ACHN (cell line): ENCODE results near the gene COL27A1.

Experiments
- DNase-seq: peaks from one replicate; pipeline ENCODE4 v3.0.0-alpha.2; 2015
- in situ Hi-C: cut with HindIII; loops from 2 replicates; pipeline ENCODE4 v1.10.0; 2017; ENCODE audit warnings: low sequenced_read_pairs, low pct_ligation_motif_present, low pct_unique_long_range_greater_than_20kb

The COL27A1 gene

GRCh38 chr9:114155263-114155994 is at the start of gene COL27A1:
COL27A1 (plus strand) TSS chr9:114155537; CDS start chr9:114155951, 414 bp downstream.
- DNase-seq: peak; percentile 71
- in situ Hi-C loops: no loop called here

DNA sequence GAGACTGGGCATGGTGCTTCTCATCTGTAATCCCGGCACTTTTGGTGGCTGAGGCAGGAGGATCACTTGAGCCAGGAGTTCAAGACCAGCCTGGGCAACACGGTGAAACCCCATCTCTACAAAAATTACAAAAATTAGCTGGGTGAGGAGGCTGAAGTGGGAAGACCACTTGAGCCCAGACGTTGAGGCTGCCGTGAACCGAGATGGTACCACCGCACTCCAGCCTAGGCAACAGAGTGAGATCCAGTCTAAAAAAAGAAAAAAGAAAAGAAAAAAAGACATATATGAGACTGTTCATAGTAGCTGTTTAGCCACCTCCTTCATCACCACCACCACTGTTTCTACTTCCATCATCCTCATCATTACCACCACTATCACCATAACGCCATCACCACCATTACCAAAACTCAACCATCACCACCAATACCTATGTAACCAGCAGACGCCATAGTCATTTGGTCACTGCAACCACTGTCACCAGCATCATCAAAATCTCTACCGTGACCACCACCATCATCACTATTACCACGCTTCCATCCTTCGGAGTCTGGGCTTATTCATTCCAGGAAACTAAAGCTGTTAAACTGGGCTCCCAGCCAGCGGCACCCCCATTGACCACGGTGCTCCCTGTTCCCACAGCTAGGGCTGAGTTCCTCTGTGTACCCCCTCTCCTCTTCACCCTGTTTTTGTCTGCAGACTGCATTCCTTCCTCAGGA is 47.9 kb upstream of the COL27A1 start:
- DNase-seq: no peak
- in situ Hi-C loops: no loop called here

DNA sequence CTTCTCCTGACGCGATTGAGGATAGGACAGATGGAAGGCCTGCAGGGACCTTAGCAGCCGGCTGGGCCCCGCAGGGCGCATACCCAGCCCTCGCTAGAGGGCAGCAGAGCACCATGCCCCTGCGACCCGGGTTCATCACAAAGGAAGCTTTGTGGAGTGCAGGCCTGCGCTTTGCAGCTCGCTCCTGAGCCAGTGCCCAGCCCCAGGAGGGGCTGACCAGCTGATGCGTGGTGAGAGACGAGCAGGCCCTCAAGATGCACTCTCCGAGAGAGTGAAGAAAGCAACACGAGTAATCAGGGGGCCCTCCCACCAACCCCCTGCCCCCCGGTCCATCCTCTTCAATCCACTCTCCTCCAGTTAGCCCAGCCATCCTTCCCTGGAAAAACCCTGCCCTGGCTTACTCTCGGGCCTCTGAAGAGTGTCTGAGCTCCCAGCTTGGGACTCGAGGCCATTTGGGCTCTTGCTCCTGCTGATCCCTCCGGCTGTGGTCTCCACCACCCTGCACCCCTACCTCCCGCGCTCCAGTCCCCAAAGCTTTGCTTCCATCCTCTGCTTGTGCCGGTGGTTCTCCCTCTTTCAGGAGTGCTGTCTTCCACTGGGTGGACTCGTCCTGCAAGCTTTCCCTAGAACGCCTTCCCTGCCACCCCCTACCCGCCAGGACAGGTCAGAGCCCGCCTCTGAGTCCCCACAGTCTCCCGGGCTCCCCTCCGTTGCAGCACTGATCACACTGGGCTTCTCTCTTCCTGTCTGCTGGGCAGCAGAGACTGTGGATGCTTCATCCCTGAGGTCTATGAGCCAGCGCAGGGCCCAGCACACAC is 47.1 kb upstream of the COL27A1 start:
- peak; percentile 79 for DNase-seq
- in situ Hi-C loops: no loop called here

GRCh38 chr9:114109124-114109523 is 46.2 kb upstream of the COL27A1 start:
- in situ Hi-C loops: no loop called here
- no peak for DNase-seq

- in situ Hi-C loops: no loop called here
- DNase-seq: peak; percentile 83
Observed at GRCh38 chr9:114110180-114110579, 45.2 kb upstream of the COL27A1 start.

DNA sequence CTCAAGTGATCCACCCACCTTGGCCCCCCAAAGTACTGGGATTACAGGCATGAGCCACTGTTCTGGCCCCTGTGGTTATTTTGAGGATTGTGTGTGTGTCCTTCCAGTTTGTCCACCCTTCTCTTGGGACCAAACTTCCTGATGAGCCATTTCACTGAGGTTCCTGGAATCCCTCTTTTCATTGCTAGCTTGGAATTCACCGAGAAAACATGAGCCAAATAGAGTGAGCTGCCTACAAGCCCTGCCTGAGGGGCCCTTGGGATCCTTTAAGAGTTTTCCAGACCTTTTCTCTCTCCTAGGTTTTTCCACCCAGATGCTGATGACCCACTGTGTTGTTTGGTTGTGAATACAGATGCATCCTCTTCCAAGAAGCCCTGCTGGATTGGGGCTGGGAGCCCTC is 43.0 kb upstream of the COL27A1 start:
- in situ Hi-C loops: no loop called here

GRCh38 chr9:114112778-114113584 is 42.4 kb upstream of the COL27A1 start:
- in situ Hi-C loops: no loop called here
- no peak for DNase-seq

More for the DNA sequence above, 43.0 kb upstream of the COL27A1 start:
- no peak for DNase-seq

- DNase-seq: no peak
- in situ Hi-C loops: no loop called here
Observed at GRCh38 chr9:114114364-114114763, 41.0 kb upstream of the COL27A1 start.

GRCh38 chr9:114115654-114116125 is 39.6 kb upstream of the COL27A1 start:
- in situ Hi-C loops: no loop called here
- DNase-seq: no peak

DNA sequence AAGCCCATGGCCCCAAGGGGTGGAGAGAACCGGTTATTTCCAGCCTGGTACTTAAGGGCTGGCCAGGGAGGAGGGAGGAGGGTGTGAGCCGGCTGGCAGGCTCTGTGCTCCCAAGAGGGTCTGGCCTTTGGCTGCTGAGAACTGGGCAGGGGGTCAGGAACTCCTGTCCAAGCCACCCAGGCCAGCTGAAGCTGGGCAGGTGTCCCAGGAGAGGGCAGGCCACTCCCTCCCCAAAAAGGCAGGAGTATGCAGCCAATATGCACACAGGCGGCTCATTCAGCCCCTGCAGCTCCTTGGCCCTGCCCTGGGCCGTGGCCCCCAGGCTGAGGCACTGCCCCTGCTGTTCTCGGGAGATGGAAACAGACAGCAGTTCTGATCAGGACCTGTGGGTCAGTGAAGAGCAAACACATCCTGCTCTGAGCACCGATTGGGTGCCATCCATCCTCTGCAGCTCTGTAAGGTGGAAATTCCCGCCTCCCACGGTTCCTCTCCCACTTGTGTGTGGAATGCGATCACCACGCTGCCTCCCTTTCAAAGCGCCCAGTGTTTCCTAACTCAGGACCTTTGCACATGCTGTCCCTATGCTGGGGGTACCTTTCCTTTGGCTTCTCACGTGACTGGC is 39.1 kb upstream of the COL27A1 start:
- in situ Hi-C loops: no loop called here
- no peak for DNase-seq

GRCh38 chr9:114117614-114117995 is 37.7 kb upstream of the COL27A1 start:
- DNase-seq: no peak
- in situ Hi-C loops: no loop called here

GRCh38 chr9:114117996-114118830 is 37.1 kb upstream of the COL27A1 start:
- in situ Hi-C loops: no loop called here
- no peak for DNase-seq

- DNase-seq: no peak
- in situ Hi-C loops: no loop called here
Observed at GRCh38 chr9:114119242-114120191, 35.8 kb upstream of the COL27A1 start.

- DNase-seq: no peak
- in situ Hi-C loops: no loop called here
Observed at GRCh38 chr9:114120192-114121014, 34.9 kb upstream of the COL27A1 start.
